Measurements from ENCODE around the gene ITGA11.
"Not testable (repeated sequence)": the region's sequence is repeated elsewhere in the genome, so short reads cannot be mapped to it uniquely, and the experiment has no call there.

ITGA11 gene

DNA sequence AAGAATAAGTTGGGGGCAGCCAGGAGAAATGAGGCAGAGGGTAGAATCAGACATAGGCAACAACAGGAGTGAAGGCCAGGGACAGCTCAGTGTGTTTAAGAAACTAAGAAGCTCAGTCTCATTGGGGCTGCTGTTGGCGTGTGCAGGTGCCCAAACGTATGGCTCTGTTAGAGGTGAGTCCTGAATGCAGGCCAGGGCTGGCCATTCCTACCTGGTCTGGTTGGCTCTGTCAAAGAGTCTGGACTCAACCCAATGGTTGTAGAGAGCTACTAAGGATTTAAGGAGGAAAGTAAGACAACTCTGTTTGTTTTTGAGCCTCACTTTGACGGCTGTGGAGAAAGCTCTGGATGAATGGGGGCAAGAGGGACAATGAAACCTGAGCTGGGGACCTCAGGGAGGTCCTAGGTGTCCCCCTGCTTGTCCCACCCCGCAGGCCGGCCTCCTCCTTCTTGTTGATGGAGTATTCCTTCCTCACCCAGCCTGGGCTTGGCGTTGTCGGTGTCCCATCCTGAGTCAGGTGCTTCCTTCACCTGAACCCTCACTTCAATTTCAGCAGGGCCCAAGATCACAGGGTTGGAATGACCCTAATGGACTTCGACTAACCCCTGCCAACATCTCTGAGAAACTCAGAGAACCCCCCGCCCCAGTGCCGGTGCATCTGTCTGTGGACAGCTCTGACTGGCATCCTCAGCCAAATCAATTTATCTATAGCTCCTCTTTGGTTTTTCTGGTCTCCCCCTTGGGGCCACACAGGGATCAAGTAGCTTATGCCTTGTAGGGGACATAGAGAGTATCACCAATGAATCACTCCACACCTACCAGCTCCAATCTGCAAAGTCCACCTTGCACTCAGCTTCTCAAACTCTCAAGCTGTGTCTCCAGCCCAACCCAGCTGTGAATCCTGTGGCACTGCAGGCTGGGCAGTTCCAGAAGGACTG lies 8.3 kb downstream of the ITGA11 start:
- DNase-seq (ENCODE audit: low spot score), result no peak

DNA sequence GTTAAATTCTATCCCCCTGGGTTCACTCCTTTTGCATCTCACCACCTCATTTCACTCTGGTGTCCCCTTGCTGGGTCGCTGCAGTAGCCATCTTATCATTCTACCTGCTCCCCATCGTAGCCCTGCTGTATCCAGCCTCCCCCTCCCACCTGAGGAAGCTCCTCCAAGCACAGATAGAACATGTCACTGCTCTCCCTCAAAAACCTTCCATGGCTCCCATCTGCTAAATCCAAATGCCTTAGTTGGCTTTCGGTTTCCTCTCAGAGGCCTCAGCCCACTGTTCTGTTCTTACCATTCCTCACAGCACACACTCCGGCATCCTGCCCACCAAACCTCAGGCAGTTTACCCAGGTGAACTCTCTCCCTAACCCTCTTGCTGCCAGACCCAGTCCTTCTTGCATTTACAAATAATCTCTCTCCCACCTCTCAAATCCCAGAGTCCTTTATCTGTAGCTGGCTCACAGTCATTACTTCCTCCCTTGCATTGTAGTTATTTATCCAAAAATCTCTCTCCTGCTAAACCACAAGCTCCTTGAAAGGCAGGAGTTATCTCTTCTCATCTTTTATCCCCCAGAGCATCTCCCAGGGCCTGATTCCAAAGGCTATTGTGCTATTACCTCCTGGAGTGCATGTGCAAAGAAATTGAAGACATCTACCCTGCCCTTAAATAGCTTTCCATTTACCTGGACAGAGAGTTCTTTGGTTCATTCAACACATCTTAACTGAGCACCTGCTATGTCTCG lies 9.4 kb downstream of the ITGA11 start:
- DNase-seq (ENCODE audit: low spot score), result not testable (repeated sequence)

GRCh38 chr15:68421798-68422402 lies 10.1 kb downstream of the ITGA11 start:
- no peak for DNase-seq (ENCODE audit: low spot score)

DNA sequence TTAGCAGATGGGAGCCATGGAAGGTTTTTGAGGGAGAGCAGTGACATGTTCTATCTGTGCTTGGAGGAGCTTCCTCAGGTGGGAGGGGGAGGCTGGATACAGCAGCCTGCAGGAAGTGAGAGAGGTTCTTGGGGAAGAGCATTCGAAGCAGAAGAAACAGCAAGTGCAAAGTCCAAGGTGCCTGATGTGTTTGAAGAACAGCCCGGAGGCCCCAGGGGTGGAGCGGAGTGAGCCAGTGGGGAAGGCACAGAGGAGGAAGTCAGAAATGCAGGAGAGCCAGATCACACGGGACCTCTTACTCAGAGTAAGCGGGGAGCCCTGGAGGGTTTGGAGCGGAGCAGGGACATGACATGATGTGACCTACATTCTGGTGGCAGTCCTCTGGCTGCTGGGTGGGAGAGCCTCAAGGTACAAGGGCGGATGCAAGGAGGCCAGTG lies 10.8 kb downstream of the ITGA11 start:
- DNase-seq (ENCODE audit: low spot score), result no peak

DNA sequence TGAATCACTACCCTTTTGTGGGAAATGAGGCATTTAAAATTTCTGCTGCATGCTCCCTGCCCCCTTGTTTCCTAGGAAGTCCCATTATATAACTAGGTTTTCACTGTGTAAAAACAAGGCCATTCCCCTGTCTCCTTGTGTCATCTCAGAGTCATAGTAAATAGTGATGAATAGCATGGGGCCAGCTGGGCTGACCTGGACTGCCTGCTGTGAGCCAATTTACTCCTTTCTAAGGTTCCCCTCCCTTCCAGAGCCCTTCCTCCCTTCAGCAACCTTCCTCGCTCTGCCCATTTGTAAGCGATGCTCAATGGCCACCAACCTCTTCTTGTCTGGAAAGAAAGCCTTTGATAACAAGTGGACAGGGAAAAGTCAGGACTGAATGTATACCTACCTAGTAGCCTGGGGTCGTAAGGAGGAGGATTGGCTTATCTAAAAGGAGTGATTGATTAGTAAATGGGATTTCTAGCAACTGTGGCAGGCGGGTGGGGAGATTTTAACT lies 11.7 kb downstream of the ITGA11 start:
- DNase-seq (ENCODE audit: low spot score), result no peak

DNA sequence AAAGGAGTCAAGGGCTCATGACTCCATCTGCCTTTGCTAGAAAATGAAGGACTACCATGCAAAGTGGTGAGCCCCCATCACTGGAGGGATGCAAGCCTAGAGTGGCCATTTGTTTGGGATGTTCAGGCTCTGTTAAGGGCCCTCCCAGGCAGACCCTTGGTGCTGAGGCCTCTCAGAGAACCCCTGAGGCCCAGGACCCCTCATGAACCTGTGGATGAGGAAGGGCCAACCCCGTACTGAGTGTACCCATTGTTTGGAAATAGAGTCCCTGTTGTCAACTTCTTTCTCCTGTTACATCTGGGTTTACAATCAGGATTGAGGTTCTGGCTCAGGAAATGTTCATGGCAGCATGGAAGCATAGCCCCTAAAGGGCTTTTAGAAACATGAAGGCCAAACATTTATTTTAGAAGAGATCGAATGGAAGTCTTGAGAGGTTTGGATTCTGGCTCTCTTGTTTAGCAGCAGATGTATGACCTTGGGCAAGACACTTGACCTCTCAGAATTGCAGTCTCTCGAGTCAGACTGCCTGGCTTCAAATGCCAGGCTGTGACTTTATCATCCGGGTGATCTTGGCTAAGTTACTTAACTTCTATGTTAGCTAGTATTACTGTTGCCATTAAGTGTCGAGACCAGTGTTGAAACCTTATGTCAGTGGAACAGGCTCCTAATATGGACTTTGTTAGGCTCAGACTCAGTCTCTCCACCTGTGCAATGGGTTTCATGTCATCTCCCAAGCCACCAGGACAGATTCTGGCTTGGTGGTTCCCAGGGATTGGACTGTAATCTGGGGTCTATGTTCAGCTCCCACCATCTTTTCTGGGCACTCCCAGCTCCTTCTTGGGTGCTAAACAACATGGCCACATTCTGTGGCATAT lies 12.4 kb downstream of the ITGA11 start:
- DNase-seq (ENCODE audit: low spot score), result no peak

DNA sequence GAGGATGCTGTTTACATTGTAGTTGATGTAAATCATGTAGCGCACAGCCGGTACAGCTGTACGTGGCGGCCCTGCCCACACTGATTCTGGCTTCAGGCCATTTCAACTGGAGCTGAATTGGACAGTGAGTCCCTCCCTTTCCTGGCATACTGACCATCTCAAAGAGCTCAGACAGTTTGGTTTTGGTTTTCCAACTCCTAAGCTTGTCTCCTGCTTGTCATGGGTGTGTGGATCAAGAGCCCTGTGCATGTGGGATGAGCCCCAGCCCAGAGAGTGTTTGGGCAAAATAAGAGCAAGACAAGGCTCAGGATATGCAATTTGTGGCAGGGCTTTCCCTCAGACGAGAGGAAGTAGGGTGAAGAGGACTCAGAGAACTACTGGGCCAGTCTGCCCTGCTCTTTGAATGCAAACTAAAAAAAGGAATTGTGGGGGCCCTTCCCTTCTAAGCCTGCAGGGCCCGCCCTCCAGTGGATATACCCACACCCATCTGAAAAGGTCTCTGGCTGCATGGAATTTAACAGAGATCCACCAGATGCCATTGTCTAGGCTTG lies 13.3 kb downstream of the ITGA11 start:
- no peak for DNase-seq (ENCODE audit: low spot score)

- no peak for DNase-seq (ENCODE audit: low spot score)
These were observed 14.1 kb downstream of the ITGA11 start for GRCh38 chr15:68417897-68418296.

GRCh38 chr15:68417051-68417450 lies 14.9 kb downstream of the ITGA11 start:
- no peak for DNase-seq (ENCODE audit: low spot score)

DNA sequence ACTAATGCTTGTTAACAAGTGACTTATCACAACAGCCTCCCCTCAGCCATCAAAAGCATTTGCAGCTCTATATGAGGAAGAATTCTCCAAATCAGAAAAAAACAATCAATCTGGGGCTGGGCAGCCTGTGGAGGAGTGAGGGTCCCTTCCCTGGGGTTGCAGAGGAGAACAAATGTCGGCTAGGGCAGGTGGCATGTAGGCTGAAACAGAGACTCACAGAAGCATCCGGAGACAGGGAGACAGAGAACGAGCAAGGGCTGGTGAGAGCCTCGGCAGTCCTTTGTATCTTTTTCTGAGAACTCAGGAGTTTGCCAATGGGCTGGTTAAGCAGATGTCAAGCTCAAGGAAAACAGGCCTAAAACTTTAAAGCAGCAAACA lies 15.8 kb downstream of the ITGA11 start:
- no peak for DNase-seq (ENCODE audit: low spot score)

- no peak for DNase-seq (ENCODE audit: low spot score)
These were observed 16.3 kb downstream of the ITGA11 start for GRCh38 chr15:68415501-68416157.

DNA sequence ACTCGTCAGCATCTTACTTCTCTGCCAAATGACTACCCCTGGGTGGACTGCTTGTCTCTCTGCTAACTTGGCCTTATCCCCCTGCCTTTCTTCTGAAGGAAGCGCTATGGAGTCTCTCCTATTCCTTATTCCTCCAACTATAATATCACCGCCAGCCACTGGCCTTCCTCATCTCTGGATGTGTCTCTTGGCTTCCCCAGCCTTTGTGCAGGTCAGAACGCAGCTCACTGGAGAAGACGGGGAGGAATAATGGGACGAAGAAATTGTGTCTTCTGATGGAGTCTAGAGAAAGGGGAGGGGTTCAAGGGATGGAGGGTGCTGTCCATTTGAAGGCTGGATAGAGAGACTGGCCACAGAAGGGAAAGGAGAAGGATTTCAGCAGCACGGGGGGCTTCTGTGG lies 16.9 kb downstream of the ITGA11 start:
- DNase-seq (ENCODE audit: low spot score), result no peak

DNA sequence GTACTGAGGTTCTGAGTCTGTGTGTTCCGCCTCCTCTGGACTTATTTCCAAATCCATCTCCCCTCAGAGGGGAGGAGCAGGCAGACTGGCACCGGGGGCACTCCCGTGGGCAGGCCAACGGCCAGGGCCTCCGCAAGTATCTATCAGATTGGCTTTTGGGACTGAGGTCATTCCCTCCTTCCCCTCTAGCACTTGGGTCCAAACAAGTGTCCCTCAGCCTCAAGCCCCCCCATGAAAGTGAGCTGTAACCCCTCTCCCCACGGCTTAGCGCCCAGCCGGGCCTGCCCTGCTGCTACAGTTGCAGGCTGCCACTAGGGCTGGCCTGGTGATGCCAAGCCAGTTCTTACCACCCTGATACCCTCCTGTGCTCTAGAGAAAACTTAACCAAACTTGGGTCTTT lies 17.4 kb downstream of the ITGA11 start:
- no peak for DNase-seq (ENCODE audit: low spot score)

GRCh38 chr15:68414206-68414555 lies 17.8 kb downstream of the ITGA11 start:
- DNase-seq (ENCODE audit: low spot score), result no peak

DNA sequence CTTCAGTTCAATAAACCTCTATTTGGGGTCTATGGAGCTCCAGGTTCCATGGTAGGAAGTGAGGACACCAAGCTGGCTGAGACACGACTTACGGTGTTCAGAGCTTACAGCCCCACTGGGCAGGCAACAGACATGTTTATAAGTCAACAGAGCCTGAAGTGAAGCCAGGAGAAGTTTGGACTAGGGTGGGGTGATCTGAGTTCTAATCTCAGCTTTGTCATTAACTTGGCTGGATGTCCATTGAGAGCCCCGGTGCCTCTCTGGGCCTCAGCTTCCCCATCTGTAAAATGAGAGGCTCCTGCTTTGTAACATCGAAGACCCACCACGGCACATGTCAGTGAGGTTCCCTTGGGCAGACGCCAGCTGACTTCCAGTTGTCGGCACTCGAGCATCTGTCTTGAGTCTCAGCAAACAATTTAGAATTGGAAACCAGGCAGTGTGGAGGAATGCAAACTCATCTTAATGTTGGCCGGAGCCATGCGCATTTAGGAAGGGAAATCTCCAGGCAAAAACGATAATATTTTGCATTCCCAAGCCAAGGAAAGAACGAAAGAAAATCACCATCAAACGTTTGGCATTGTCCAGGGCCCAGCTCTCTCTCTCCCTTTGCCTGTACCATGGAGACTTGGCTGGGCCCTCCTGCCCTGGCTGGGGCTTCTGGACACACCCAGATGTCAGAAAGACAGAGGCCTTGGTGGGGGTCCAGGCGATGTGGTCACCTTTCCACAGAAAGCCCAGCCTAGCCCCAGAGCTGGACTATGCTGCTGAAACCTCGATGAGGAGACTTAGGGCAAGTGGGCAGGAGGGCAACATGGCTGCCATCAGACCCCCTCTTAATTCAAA lies 18.4 kb downstream of the ITGA11 start:
- DNase-seq (ENCODE audit: low spot score), result no peak

- DNase-seq (ENCODE audit: low spot score), result no peak
These were observed 19.7 kb downstream of the ITGA11 start for GRCh38 chr15:68412218-68412617.

DNA sequence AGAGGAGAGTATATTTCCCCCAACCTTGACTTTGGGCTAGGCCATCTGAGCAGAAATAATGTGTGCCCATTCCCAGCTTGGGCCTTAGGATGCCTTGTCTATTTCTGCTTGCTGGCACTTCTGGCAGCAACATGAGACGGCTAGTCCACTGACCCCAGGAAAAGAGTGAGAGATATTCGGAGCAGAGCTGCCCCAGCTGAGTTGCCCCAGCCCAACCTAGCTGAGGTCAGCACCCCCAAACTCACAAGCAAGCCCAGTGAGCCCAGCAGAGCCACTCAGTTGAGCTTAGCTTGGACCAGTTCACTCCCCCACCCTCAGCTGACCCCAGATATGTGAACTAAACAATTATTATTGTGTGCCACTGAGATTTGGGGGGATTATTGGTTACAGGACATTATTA lies 20.2 kb downstream of the ITGA11 start:
- no peak for DNase-seq (ENCODE audit: low spot score)

DNA sequence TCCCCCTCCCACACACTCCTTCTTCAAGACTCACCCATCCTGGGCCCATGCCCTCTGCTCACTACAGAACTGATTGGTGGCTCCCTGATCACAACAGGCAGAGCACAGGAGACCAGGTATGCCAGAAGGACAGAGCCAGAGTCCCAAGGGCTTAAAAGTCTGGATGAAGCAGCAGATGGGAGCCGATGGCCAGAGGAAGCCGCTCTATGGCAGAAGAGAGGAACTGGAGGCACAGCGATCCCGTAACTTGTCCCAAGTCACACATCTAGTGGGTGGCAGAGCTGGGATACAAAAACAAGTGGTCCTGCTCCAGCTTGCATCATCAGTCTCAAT lies 20.7 kb downstream of the ITGA11 start:
- DNase-seq (ENCODE audit: low spot score), result no peak

- no peak for DNase-seq (ENCODE audit: low spot score)
These were observed 21.3 kb downstream of the ITGA11 start for GRCh38 chr15:68410466-68411342.

Data from CD4-positive, alpha-beta T cell treated with Interleukin-15 for 4 hours (primary cell).